Measurements from ENCODE around the gene MPLKIP.
A peak's percentile ranks its signal among the peaks of the same experiment; 100 is the strongest.
"Not testable (repeated sequence)": the region's sequence is repeated elsewhere in the genome, so short reads cannot be mapped to it uniquely, and the experiment has no call there.

MPLKIP gene

DNA sequence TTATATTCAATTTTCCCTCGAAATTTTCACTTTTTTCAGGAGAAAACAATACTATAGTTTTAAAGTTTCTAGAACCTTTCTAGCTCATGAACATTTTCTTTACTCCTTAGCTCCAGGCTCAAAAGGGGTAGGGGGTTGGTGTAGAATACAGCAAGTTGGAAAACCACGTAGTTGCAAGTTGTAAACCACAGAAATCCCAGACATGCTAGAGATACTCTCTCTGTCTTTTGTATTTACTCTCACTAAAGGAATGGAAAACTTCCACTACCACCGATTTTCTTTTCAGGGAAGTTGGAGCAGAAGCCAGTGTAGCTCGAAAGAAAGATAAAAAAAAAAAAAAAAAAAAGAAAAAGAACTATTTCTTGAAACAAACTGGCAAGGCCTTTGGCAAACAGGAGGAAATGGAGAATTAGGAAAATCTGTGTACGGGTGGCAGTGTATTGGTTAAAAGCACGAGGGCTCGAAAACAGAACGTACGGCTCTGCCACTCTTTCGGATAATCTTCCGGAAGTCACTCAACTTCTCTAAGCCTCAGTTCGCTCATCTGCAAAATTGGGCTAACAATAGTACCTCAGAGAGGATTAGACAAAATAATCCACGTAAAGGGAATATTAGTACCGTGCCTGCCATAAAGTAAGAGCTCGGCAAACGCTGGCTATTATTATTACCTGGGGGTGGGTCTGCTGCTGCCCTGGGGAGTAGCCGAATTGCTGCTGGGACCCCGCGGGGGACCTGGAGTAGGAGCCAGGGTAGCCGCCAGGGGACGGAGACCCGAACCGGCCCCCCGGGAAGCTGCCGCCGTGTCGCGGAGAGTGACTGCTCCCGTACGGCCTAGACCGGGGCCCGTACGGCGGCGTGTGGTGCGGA lies 628 bp downstream of the MPLKIP start:
- peak; percentile 19 for DNase-seq (ENCODE audit: low spot score)

GRCh38 chr7:40122940-40123254 lies 11.5 kb downstream of the MPLKIP start:
- no peak for DNase-seq (ENCODE audit: low spot score)

DNA sequence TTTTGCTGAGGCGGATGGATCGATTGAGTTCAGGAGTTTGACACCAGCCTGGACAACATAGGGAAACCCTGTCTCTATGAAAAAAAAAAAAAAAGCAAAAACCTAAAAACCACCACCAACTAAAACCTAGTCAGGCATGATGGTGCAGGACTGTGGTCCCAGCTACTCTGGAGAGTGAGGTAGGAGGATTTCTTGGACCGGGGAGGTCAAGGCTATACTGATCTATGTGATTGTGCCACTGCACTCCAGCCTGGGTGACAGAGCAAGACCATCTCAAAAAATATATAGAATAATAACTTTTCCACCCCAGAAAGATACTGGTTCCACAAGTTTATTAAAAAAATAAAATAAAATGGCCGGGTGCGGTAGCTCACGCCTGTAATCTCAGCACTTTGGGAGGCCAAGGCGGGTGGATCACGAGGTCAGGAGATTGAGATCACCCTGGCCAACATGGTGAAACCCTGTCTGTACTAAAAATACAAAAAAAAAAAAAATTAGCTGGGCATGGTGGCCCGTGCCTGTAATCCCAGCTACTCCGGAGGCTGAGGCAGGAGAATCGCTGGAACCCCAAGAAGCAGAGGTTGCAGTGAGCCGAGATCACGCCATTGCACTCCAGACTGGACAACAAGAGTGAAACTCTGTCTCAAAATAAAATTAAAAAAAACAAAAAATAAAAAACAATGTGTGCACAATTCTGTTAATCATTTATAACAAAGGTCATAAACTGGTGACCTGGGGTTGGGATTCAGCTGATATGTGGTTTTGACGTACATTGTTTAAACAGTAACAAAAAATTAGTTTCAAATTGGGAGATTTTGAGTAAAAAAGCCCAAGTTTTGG lies 12.1 kb downstream of the MPLKIP start:
- DNase-seq (ENCODE audit: low spot score) = not testable (repeated sequence)

GRCh38 chr7:40120020-40120419 lies 14.4 kb downstream of the MPLKIP start:
- no peak for DNase-seq (ENCODE audit: low spot score)

- DNase-seq (ENCODE audit: low spot score) = not testable (repeated sequence)
These were observed 16.2 kb downstream of the MPLKIP start for GRCh38 chr7:40118201-40118600.

- DNase-seq (ENCODE audit: low spot score) = not testable (repeated sequence)
These were observed 17.2 kb downstream of the MPLKIP start for GRCh38 chr7:40117199-40117598.

DNA sequence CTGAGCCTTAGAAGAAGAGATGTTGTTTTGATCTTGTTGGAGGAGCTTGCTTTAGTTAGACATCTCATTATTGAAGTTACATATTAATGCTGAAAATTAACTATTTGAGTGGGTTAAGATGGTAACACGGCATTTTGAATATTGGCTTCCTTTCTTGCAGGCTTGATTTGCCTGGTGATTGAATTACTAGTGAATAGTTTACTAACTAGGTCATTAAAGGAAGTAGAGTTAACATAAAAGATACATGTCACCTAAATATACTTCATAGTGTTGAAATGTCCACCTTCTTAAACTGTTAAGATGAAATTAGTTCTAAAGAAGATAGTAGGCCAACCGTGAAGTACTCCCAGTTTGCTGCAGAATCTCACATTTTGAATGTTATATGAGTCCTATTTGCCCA lies 18.5 kb downstream of the MPLKIP start:
- DNase-seq (ENCODE audit: low spot score) = no peak

- DNase-seq (ENCODE audit: low spot score) = no peak
These were observed 28.4 kb downstream of the MPLKIP start for GRCh38 chr7:40105879-40106473.

- no peak for DNase-seq (ENCODE audit: low spot score)
These were observed 31.5 kb downstream of the MPLKIP start for GRCh38 chr7:40102897-40103296.

DNA sequence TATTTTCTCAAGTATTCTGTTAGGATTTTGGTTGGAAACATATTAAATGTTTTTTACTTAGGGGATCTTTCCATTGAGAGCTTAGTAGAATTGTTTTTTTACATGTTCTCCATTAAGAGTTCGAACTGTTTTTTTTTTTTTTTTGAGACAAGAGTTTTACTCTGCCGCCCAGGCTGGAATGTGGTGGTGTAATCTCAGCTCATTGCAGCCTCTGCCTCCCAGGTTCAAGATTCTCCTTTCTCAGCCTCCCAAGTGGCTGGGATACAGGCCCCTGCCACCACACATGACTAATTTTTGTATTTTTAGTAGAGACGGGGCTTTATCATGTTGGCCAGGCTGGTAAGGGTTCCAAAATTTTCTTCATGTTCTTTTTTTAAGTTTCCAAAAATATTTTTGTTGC lies 33.2 kb downstream of the MPLKIP start:
- DNase-seq (ENCODE audit: low spot score) = no peak

DNA sequence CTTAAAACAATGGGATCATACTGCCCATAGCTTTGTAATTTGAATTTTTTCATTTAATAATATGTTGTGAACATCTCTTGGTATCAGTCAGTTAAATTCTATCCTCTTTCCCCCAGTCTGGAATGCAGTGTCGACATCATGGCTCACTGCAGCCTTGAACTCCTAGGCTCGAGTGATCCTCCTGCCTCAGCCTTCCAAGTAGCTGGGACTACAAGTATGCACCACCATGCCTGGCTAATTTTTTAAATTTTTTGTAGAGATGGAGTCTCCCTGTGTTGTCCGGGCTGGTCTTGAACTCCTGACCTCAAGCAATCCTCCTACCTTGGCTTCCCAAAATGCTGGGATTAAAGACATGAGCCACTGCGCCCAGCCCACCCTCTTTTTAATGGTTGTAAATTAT lies 34.6 kb downstream of the MPLKIP start:
- DNase-seq (ENCODE audit: low spot score) = no peak

GRCh38 chr7:40098810-40099209 lies 35.6 kb downstream of the MPLKIP start:
- DNase-seq (ENCODE audit: low spot score) = no peak

DNA sequence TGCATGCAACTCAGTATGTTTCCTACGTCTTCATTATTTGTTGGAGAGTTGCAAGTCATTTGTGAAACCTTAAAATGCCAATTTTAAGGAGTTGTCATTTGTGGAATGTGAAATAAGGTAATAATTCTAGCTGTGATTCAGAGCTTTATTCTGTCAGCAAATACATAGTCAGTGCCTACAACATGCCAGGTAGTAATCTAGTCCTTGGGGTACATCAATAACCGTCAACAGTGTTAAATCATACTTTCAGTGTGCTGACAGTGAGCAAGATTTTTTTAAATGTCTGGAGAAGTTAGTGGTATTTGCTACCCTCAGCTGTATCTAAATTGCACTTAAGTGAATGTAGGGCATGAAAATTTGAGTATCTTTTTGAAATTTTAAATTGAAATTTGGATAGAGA lies 36.7 kb downstream of the MPLKIP start:
- DNase-seq (ENCODE audit: low spot score) = no peak

- no peak for DNase-seq (ENCODE audit: low spot score)
These were observed 38.6 kb downstream of the MPLKIP start for GRCh38 chr7:40095695-40096327.

- no peak for DNase-seq (ENCODE audit: low spot score)
These were observed 39.2 kb downstream of the MPLKIP start for GRCh38 chr7:40095230-40095629.

DNA sequence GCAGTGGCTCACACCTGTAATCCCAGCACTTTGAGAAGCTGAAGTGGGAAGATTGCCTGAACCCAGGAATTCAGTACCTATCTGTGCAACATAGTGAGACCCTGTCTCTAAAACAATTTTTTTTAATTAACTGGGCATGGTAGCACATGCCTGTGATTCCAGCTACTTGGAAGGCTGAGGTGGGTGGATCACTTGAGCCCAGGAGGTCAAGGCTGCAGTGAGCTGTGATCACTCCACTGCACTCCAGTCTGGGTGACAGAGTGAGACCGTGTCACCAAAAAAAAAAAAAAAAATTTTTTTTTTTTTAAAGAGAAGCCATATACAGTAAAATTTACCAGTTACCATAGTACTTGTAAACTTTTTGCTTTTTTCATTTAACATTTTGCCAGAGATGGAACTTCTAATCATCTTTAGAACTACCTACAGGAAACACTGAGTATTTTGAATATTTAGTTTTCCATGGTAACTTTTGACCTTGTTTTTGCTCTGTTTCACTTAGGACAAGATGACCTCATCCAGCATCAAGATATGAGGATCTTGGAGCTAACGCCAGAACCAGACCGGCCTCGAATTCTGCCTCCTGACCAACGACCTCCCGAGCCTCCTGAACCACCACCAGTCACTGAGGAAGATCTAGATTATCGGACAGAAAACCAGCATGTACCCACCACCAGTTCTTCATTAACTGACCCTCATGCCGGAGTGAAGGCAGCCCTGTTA lies 40.6 kb downstream of the MPLKIP start:
- no peak for DNase-seq (ENCODE audit: low spot score)

DNA sequence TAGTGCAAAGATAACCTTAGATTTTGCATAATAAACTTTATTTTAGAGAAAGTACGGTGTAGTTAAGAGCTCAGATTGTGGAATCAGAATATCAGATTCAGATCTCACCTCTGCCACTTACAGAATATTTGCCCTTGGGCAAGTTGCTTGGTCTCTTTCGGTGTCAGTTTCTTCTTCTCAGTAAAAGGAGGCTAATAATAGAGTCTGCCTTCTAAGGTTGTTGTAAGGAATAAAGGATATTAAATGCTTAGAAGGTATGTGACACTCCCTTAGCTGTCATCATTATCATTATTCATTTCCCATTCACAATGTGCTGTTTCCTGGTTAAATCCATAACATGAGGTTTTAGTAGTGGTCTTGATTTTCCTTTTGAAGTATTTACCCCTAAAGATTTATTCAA lies 42.2 kb downstream of the MPLKIP start:
- DNase-seq (ENCODE audit: low spot score) = no peak

DNA sequence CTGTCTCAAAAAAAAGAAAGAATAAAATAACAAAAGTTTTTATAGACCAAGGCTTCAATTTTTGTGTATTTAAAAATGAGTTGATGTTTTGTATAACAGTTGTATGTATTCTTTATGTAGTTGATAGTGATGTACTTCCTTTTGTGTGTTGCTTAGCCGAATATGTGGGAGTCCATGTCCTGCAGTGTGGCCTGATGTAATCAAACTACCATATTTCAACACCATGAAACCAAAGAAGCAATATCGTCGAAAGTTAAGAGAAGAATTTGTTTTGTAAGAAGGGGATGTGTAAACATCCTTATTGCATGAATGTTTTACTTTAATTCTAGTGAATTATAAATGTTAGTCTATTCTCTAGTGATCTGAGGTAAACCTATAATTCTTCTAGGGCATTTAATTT lies 56.6 kb downstream of the MPLKIP start:
- no peak for DNase-seq (ENCODE audit: low spot score)
